Hematopoietic multipotent progenitor cell treated with erythropoietin and hydrocortisone succinate and interleukin-3 and kit ligand, for 17 days (in vitro differentiated cells): Measurements from ENCODE around the gene DYNC1I1.

ENCODE experiments used
- DNase-seq: peaks from one replicate; pipeline ENCODE4 v3.0.0-alpha.2; 2015; ENCODE audit warnings: low spot score

Gene DYNC1I1

GRCh38 chr7:95971716-95972115 is 199.4 kb downstream of the DYNC1I1 start:
- no peak for DNase-seq

- DNase-seq: no peak
Observed at GRCh38 chr7:95972523-95972922, 200.2 kb downstream of the DYNC1I1 start.

GRCh38 chr7:95974108-95974507 is 201.8 kb downstream of the DYNC1I1 start:
- DNase-seq: no peak

GRCh38 chr7:95976369-95977060 is 204.2 kb downstream of the DYNC1I1 start:
- no peak for DNase-seq

- DNase-seq: no peak
Observed at GRCh38 chr7:95977994-95978393, 205.6 kb downstream of the DYNC1I1 start.

- DNase-seq: no peak
Observed at GRCh38 chr7:95980167-95980566, 207.8 kb downstream of the DYNC1I1 start.

- DNase-seq: no peak
Observed at GRCh38 chr7:95980706-95981105, 208.4 kb downstream of the DYNC1I1 start.

- DNase-seq: no peak
Observed at GRCh38 chr7:95986178-95986764, 213.9 kb downstream of the DYNC1I1 start.

- DNase-seq: no peak
Observed at GRCh38 chr7:95989301-95989700, 216.9 kb downstream of the DYNC1I1 start.

GRCh38 chr7:95993380-95993779 is 221.0 kb downstream of the DYNC1I1 start:
- DNase-seq: no peak

- DNase-seq: no peak
Observed at GRCh38 chr7:95996174-95996573, 223.8 kb downstream of the DYNC1I1 start.

- no peak for DNase-seq
Observed at GRCh38 chr7:95996886-95997285, 224.5 kb downstream of the DYNC1I1 start.

GRCh38 chr7:95997632-95998031 is 225.3 kb downstream of the DYNC1I1 start:
- no peak for DNase-seq

- no peak for DNase-seq
Observed at GRCh38 chr7:95999481-95999880, 227.1 kb downstream of the DYNC1I1 start.

- DNase-seq: no peak
Observed at GRCh38 chr7:96004578-96004977, 232.2 kb downstream of the DYNC1I1 start.

- no peak for DNase-seq
Observed at GRCh38 chr7:96005271-96005670, 232.9 kb downstream of the DYNC1I1 start.

- DNase-seq: no peak
Observed at GRCh38 chr7:96009148-96009547, 236.8 kb downstream of the DYNC1I1 start.

GRCh38 chr7:96013836-96014235 is 241.5 kb downstream of the DYNC1I1 start:
- DNase-seq: no peak

GRCh38 chr7:96014617-96015016 is 242.3 kb downstream of the DYNC1I1 start:
- no peak for DNase-seq

- no peak for DNase-seq
Observed at GRCh38 chr7:96016056-96016586, 243.8 kb downstream of the DYNC1I1 start.

- no peak for DNase-seq
Observed at GRCh38 chr7:96016735-96017134, 244.4 kb downstream of the DYNC1I1 start.

GRCh38 chr7:96017877-96018276 is 245.5 kb downstream of the DYNC1I1 start:
- DNase-seq: no peak

GRCh38 chr7:96021568-96021967 is 249.2 kb downstream of the DYNC1I1 start:
- DNase-seq: no peak

- no peak for DNase-seq
Observed at GRCh38 chr7:96023387-96023786, 251.0 kb downstream of the DYNC1I1 start.
